Spinal cord (tissue), 10 donors: ENCODE results near the gene HSH2D. TPM values are rescaled to one million over a fixed set of nuclear protein-coding genes. Genes with fewer than 3 reads are reported as not detected.
"Not testable (repeated sequence)": the region's sequence is repeated elsewhere in the genome, so short reads cannot be mapped to it uniquely, and the experiment has no call there.

Experiments used
- DNase-seq, 6 donors: peaks; one replicate each; pipeline versions ENCODE4 v3.0.0 to v3.0.0-alpha.2; 2013 to 2015; ENCODE audit warnings: low spot score in 6 of 6, low read depth in 4 of 6
- H3K27ac ChIP-seq: one replicate; pipeline ENCODE4 v1.5.1; 2013; ENCODE audit warnings: low read depth, low read length, control low read depth
- H3K27me3 ChIP-seq: one replicate; pipeline ENCODE4 v1.6.1; 2013; ENCODE audit warnings: low read length; ENCODE audit not compliant: control insufficient read depth, insufficient read depth
- H3K36me3 ChIP-seq: one replicate; pipeline ENCODE4 v1.6.1; 2013; ENCODE audit warnings: low read length; ENCODE audit not compliant: control insufficient read depth, insufficient read depth
- H3K4me1 ChIP-seq: one replicate; pipeline ENCODE4 v1.6.1; 2013; ENCODE audit warnings: low read length; ENCODE audit not compliant: control insufficient read depth, insufficient read depth
- H3K4me3 ChIP-seq: one replicate; pipeline ENCODE4 v1.5.1; 2013; ENCODE audit warnings: low read depth, low read length, control low read depth
- H3K9me3 ChIP-seq: one replicate; pipeline ENCODE4 v1.6.1; 2013; ENCODE audit warnings: low read length; ENCODE audit not compliant: control insufficient read depth, insufficient read depth
- WGBS: methylation state at CpG from one replicate; pipeline ENCODE4 v1.1.5; 2013; ENCODE audit warnings: missing lambda C conversion rate; ENCODE audit not compliant: insufficient coverage; 5-methylcytosine and 5-hydroxymethylcytosine counted together
- polyA plus RNA-seq, 2 donors: library from polyadenylated mRNA; unstranded; fragments of 120-200 nt; gene quantifications; one replicate each; pipeline ENCODE4 v1.2.1, GENCODE V29; 2013; ENCODE audit not compliant: insufficient read length in 2 of 2
- total RNA-seq, 2 donors: library from RNA; depleted of rRNA in 1 of 2; stranded (reverse); fragments of 120-200 nt in 1 of 2; fragments of >200 nt in 1 of 2; gene quantifications; one replicate each; pipeline versions ENCODE4 v1.2.3 to v1.2.4, GENCODE V29; 2013 to 2014
- donor health status: healthy.

Gene HSH2D
- total and polyA plus RNA-seq, 4 donors: 0.11 to 0.79 (median 0.34) TPM

GRCh38 chr19:16164222-16164890, 20.9 kb downstream of the HSH2D start:
- DNase-seq: no peak
- no peak overlapping the region for H3K27ac ChIP-seq
- no peak overlapping the region for H3K4me3 ChIP-seq
- H3K27me3 ChIP-seq: no peaks in the 10 kb centered on the region
- no peaks in the 10 kb centered on the region for H3K4me1 ChIP-seq
- H3K9me3 ChIP-seq: no peaks in the 10 kb centered on the region
- H3K36me3 ChIP-seq: no peaks in the 10 kb centered on the region
- 78% methylated on average over 13 of the region's 13 CpGs for WGBS

- DNase-seq: no peak
- H3K9me3 ChIP-seq: no peaks in the 10 kb centered on the region
- WGBS: 100% methylated on average over 1 of the region's 1 CpG
- H3K4me1 ChIP-seq: no peaks in the 10 kb centered on the region
- no peak overlapping the region for H3K27ac ChIP-seq
- no peak overlapping the region for H3K4me3 ChIP-seq
- H3K36me3 ChIP-seq: no peaks in the 10 kb centered on the region
- no peaks in the 10 kb centered on the region for H3K27me3 ChIP-seq
Observed at GRCh38 chr19:16166417-16166816, 22.9 kb downstream of the HSH2D start.

GRCh38 chr19:16167055-16167454, 23.6 kb downstream of the HSH2D start:
- Histone ChIP-seq H3K4me1 (no peaks in the 10 kb centered on the region), H3K27ac (no peak overlapping the region), H3K36me3 (no peaks in the 10 kb centered on the region), H3K9me3 (no peaks in the 10 kb centered on the region), H3K27me3 (peaks cover 2% of the 10 kb centered on the region), H3K4me3 (no peak overlapping the region)
- 83% methylated on average over 4 of the region's 5 CpGs for WGBS
- DNase-seq: no peak

- Histone ChIP-seq H3K27me3 (peaks cover 4% of the 10 kb centered on the region), H3K36me3 (no peaks in the 10 kb centered on the region), H3K9me3 (no peaks in the 10 kb centered on the region), H3K4me3 (no peak overlapping the region), H3K27ac (no peak overlapping the region), H3K4me1 (no peaks in the 10 kb centered on the region)
- WGBS: 82% methylated on average over 1 of the region's 2 CpGs
- DNase-seq: no peak
Observed at GRCh38 chr19:16168465-16169081, 25.1 kb downstream of the HSH2D start.

GRCh38 chr19:16170134-16170533, 26.6 kb downstream of the HSH2D start:
- H3K36me3 ChIP-seq: no peaks in the 10 kb centered on the region
- WGBS: 71% methylated on average over 1 of the region's 1 CpG
- H3K9me3 ChIP-seq: no peaks in the 10 kb centered on the region
- H3K27ac ChIP-seq: no peak overlapping the region
- H3K4me3 ChIP-seq: no peak overlapping the region
- DNase-seq: no peak
- H3K27me3 ChIP-seq: peaks cover 4% of the 10 kb centered on the region
- H3K4me1 ChIP-seq: no peaks in the 10 kb centered on the region

- Histone ChIP-seq H3K4me1 (no peaks in the 10 kb centered on the region), H3K36me3 (no peaks in the 10 kb centered on the region), H3K4me3 (no peak overlapping the region), H3K9me3 (peaks cover 2% of the 10 kb centered on the region), H3K27me3 (peaks cover 4% of the 10 kb centered on the region), H3K27ac (no peak overlapping the region)
- no peak for DNase-seq
- no CpG with 5 or more reads among the region's 2 CpGs for WGBS
Observed at GRCh38 chr19:16175954-16176353, 32.5 kb downstream of the HSH2D start.

- not testable (repeated sequence) for H3K27ac ChIP-seq, H3K9me3 ChIP-seq, H3K27me3 ChIP-seq, H3K36me3 ChIP-seq, DNase-seq, H3K4me1 ChIP-seq, H3K4me3 ChIP-seq
- WGBS: no CpG with 5 or more reads among the region's 5 CpGs
Observed at GRCh38 chr19:16178866-16179265, 35.4 kb downstream of the HSH2D start.

- peak in 1 of 6 donors; percentile 40 for DNase-seq
- H3K27ac ChIP-seq: peak overlapping the region; percentile 25
- 60% methylated on average over 1 of the region's 4 CpGs for WGBS
- no peaks in the 10 kb centered on the region for H3K9me3 ChIP-seq
- H3K27me3 ChIP-seq: no peaks in the 10 kb centered on the region
- no peaks in the 10 kb centered on the region for H3K36me3 ChIP-seq
- peaks cover 5% of the 10 kb centered on the region for H3K4me1 ChIP-seq
- no peak overlapping the region for H3K4me3 ChIP-seq
Observed at GRCh38 chr19:16180611-16181010, 37.1 kb downstream of the HSH2D start.

- DNase-seq: no peak
- H3K36me3 ChIP-seq: peaks cover 22% of the 10 kb centered on the region
- H3K27me3 ChIP-seq: no peaks in the 10 kb centered on the region
- peaks cover 15% of the 10 kb centered on the region for H3K4me1 ChIP-seq
- peak overlapping the region; percentile 31 for H3K27ac ChIP-seq
- peak overlapping the region; percentile 89 for H3K4me3 ChIP-seq
- WGBS: 34% methylated on average over 16 of the region's 18 CpGs
- no peaks in the 10 kb centered on the region for H3K9me3 ChIP-seq
Observed at GRCh38 chr19:16184665-16185122, 41.2 kb downstream of the HSH2D start.
